Kidney epithelial cell (primary cell): ENCODE measurements around the gene FAM228A. TPM values are rescaled to one million over a fixed set of nuclear protein-coding genes. Genes with fewer than 3 reads are reported as not detected.

Experiments used
- DNase-seq: peaks from one replicate; pipeline ENCODE4 v3.0.0-alpha.2; 2010; ENCODE audit warnings: low read depth
- H3K27me3 ChIP-seq: 2 replicates; pipeline ENCODE4 v1.6.0; 2011; ENCODE audit warnings: low read length; ENCODE audit not compliant: control insufficient read depth, insufficient read depth
- H3K36me3 ChIP-seq: 2 replicates; pipeline ENCODE4 v1.5.1; 2011; ENCODE audit warnings: low read length; ENCODE audit not compliant: control insufficient read depth, insufficient read depth
- H3K4me3 ChIP-seq: 2 replicates; pipeline ENCODE4 v1.5.1; 2011; ENCODE audit warnings: low read depth, mild to moderate bottlenecking, control low read depth, low read length
- total RNA-seq: library from RNA; depleted of rRNA; stranded (reverse); fragments of >200 nt; gene quantifications from 2 replicates; pipeline ENCODE4 v1.2.3, GENCODE V29; 2015
- TF ChIP-seq, protein P1 (sequence below): IDR thresholded peaks from 2 replicates; pipeline ENCODE4 v1.5.1; 2011; ENCODE audit warnings: mild to moderate bottlenecking, moderate library complexity, low read length, control low read depth, inconsistent platforms; ENCODE audit not compliant: insufficient read depth, poor library complexity, severe bottlenecking

The FAM228A gene
- total RNA-seq, 1 donor from 2014 or later, result 0.29 TPM

DNA sequence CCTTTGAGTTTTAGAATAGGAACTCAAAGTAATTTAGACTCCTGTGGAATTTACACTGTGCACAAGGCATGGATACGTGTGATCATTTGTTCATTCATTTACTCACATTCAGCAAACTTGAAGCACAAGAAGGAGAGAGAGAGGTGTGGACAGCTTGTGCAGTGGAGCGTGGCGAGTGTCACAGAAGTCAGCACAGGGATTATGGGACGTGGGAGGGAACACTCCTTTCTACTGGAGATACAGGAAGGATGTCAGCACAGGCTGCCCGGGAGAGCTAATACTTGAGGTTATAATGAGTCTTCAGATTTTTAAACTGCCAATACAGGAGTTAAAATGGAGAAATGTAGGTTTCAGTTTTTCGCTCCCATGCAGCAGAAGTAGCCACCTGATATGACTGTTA, 7.0 kb downstream of the FAM228A start:
- TF ChIP-seq, protein P1, sequence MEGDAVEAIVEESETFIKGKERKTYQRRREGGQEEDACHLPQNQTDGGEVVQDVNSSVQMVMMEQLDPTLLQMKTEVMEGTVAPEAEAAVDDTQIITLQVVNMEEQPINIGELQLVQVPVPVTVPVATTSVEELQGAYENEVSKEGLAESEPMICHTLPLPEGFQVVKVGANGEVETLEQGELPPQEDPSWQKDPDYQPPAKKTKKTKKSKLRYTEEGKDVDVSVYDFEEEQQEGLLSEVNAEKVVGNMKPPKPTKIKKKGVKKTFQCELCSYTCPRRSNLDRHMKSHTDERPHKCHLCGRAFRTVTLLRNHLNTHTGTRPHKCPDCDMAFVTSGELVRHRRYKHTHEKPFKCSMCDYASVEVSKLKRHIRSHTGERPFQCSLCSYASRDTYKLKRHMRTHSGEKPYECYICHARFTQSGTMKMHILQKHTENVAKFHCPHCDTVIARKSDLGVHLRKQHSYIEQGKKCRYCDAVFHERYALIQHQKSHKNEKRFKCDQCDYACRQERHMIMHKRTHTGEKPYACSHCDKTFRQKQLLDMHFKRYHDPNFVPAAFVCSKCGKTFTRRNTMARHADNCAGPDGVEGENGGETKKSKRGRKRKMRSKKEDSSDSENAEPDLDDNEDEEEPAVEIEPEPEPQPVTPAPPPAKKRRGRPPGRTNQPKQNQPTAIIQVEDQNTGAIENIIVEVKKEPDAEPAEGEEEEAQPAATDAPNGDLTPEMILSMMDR, result no peak
- Histone ChIP-seq H3K4me3 (no peak overlapping the region), H3K27me3 (no peaks in the 10 kb centered on the region), H3K36me3 (no peaks in the 10 kb centered on the region)
- DNase-seq, result no peak

DNA sequence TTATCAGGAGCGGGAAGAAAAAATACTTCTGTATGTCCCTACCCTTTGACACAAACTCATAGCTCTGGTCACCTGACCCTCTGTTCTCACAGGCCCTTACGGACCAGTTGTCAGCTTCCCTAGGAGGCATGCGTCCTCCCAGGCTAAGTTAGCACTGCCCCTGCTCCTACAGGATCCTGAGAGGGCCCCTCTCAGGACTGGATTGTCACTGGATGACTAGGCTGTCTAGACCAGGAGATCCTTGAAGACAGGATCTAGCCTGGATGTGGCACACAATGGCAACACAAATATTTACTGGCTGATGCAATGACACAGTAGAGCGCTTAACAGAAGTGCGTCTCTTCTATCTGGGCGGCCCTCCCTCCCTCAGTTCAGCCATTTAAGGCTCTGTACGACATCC, 7.7 kb downstream of the FAM228A start:
- TF ChIP-seq, protein P1, result no peak
- no peak for DNase-seq
- Histone ChIP-seq H3K27me3 (no peaks in the 10 kb centered on the region), H3K36me3 (no peaks in the 10 kb centered on the region), H3K4me3 (no peak overlapping the region)

DNA sequence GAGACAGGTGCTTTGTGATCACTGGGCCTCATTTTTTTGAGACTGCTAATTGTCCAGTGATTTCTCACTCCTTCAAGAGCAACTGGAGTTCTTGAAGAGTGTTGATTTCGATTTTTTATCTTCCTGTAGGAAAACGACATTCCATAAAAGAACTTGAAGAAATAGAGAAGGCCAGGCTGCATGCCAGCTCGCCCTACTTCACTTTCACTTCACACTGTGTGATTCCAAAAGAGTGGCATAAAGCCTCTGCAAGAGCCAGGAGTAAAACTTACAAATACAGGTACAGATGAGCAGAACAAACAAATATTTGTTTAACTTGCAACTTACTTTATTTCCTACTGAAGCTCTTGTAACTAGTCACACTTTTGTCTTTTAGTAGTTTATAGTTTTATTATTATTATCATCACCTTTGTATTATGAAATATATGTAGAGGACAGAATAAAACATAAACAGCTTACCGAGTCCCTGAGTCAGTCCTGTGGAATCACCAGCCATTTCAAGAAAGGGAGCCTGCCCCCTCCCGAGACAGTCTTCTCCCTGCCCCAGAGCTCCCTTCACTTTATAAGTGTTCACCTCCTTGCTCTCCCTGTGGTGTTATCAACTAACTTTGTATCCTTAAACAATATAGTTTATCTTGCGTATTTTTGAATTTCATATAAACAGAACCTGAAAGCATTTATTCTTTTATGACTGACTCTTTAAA, 8.7 kb downstream of the FAM228A start:
- no peaks in the 10 kb centered on the region for H3K36me3 ChIP-seq
- H3K27me3 ChIP-seq, result no peaks in the 10 kb centered on the region
- DNase-seq, result no peak
- no peak overlapping the region for H3K4me3 ChIP-seq
- TF ChIP-seq, protein P1, result no peak

DNA sequence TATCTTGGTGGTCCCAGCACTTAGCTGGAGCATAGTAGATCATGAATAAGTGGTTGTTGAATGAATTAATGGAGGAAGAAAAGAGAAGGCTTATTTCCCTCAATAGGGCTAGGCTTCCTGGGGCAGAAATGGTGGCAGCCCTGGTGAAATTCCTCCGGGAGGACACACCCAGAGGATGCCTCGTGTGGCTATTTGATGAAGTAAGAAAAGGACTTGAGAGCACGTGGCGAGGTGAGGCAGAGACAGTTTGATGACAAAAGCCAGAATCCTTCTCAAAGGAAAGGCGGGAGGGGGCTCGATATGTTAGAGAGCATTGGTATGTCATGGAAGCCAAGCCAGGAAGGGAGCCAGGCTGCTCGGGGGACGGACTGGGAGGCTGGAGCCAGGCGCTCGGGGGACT, 14.7 kb downstream of the FAM228A start:
- Histone ChIP-seq H3K36me3 (no peaks in the 10 kb centered on the region), H3K4me3 (no peak overlapping the region), H3K27me3 (no peaks in the 10 kb centered on the region)
- TF ChIP-seq, protein P1, result no peak
- DNase-seq, result no peak

DNA sequence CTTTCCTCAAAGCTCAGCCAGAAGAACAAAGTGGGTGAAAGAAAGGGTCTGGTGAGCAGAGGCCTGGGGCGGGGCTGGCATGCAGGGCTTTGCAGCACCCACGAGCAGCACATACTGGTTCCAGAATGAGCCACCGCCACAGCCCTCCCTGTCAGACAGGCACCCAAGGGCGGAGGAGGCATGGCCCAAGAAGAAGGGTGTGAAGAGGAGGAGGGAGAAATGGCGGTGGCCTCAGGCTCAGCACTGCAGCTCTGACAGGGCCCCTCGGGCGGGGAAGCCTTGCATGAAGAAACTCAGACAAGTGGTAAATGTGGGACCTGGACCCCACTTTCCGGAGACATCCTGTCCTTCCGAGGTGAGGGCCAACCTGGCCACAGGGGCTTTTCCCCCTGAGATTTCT, 15.7 kb downstream of the FAM228A start:
- TF ChIP-seq, protein P1, result no peak
- Histone ChIP-seq H3K4me3 (no peak overlapping the region), H3K27me3 (no peaks in the 10 kb centered on the region), H3K36me3 (no peaks in the 10 kb centered on the region)
- no peak for DNase-seq

DNA sequence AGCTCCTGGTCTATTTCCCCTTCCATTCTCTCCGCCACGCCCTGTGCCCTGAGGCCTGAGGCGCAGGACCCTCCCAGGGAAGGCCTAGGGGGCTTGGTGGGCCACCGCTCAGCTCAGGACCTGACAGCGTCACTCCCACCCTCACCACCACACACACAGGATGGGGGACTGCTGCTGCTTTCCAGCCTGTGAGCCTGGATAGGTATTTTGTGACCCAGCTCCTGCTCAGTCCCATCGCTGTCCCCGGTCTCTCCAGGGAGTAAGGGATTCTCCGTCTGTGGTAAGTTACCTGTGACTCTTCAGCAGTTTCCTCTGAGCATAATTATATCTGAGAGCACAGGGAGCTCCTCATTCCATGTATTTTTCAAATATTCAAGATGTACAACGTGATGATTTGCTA, 16.3 kb downstream of the FAM228A start:
- Histone ChIP-seq H3K4me3 (no peak overlapping the region), H3K27me3 (no peaks in the 10 kb centered on the region), H3K36me3 (no peaks in the 10 kb centered on the region)
- DNase-seq, result no peak
- TF ChIP-seq, protein P1, result no peak
